GM12875 (cell line): ENCODE results near the gene ZFHX3.

Experiments
- H3K4me3 ChIP-seq: one replicate; pipeline ENCODE4 v1.5.1; 2011; ENCODE audit warnings: low read depth, low read length, control low read depth
- TF ChIP-seq, protein P1 (sequence below): IDR thresholded peaks from 2 replicates; pipeline ENCODE4 v1.5.1; 2011; ENCODE audit warnings: low read depth, mild to moderate bottlenecking, control low read depth, inconsistent platforms, low read length, moderate library complexity, borderline replicate concordance; ENCODE audit not compliant: insufficient read depth

ZFHX3 gene

DNA sequence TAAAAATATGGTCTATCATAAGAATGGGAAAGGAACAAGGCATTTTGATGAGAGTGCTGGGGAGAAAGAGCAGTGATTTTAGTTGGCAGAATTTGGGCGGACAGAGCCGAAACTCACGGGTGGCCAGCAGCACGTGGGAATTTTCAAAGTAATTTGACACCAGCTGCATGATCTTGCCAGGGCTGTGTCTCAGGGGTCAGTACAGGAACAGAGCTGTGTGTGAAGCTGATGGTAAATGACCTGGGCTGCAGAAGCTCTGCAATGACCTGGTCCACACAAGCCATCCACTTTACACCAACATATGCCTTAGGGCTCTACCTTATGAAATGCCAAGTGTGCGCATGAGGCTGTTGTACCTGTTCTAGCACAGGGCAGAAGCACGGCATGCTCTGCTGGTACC is 112.0 kb downstream of the ZFHX3 start:
- TF ChIP-seq, protein P1, sequence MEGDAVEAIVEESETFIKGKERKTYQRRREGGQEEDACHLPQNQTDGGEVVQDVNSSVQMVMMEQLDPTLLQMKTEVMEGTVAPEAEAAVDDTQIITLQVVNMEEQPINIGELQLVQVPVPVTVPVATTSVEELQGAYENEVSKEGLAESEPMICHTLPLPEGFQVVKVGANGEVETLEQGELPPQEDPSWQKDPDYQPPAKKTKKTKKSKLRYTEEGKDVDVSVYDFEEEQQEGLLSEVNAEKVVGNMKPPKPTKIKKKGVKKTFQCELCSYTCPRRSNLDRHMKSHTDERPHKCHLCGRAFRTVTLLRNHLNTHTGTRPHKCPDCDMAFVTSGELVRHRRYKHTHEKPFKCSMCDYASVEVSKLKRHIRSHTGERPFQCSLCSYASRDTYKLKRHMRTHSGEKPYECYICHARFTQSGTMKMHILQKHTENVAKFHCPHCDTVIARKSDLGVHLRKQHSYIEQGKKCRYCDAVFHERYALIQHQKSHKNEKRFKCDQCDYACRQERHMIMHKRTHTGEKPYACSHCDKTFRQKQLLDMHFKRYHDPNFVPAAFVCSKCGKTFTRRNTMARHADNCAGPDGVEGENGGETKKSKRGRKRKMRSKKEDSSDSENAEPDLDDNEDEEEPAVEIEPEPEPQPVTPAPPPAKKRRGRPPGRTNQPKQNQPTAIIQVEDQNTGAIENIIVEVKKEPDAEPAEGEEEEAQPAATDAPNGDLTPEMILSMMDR: no peak
- no peak overlapping the region for H3K4me3 ChIP-seq

DNA sequence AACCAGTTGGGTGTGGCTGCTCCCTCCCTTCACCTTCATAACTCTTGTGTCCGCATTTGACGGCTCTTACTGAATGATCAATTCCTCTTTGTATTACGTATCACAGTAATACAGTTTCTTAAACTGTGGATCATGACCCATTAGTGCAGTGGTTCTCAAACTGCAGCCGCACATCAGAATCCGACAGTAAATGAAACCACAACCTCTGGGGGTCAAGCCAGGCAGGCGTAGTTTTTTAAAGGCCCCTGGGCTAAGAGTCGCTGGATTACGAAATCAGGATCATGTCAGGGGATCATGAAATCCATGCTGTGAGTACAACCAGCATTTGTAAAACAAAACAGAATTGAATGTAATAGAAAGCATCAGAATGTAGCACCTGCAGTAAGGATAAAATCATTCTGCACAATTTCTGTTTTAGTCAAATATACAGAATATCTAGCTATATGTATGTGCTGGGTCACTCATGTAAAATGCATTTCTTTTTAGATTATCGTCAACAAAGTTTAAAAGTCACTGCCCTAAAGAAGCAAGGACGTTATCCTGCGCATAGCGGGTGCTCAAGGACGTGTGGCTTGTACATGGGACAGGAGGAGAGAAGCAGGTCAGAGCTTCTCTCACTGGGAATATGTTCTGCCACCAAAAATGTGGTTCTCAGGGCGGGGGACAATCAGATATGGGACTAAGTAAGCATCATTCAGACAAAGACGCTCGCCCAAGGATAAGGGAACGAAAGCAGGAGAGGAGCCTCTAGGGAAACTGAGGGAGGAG is 113.1 kb downstream of the ZFHX3 start:
- TF ChIP-seq, protein P1: no peak
- no peak overlapping the region for H3K4me3 ChIP-seq

DNA sequence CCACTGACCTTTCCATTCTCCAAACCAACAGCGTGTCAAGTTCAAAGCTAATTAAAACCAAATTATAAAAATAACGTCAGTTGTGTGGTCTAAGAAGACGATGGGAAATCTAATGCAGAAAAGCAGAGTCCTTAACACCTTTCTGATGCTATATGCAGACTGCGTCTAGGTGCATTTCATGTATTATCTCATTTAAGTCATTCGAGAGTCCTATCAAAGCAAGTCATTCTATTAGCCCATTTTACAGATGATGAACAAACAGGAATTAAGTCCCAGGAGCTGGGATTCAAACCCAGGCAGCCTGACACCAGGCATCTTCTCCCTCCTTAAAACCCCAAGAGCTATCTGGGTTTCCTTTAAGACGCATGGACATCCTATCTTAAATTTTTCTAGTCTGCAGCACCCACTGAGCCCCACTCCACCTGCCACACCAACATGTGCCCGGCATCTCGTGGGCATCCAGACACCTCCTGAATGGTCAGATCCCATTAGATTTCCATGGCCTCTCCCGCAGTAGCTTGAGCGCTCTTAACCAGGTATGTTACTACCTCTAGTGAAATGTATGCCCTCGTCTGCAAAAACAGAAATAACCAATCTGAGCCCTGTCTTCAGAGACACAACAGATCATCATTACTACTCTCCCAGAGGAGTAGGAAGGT is 115.1 kb downstream of the ZFHX3 start:
- TF ChIP-seq, protein P1: no peak
- no peak overlapping the region for H3K4me3 ChIP-seq

DNA sequence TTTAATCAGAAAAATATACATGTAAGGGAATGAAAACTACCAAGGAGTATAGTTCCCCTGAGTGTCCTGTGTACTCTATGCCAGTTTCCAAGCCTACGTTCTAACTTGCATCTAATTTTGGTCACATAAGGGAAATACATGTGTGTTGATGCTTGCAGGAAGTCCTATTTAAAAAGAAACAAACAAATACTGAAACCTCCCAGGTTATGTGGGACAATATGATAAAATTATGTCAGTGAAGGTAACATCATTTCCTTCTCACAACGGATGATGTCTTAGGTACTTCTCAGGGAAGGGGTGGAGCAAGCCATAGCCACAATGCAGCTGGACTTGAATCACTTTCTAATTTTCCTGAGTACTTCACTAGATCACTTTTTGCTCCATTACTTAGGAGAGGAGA is 115.9 kb downstream of the ZFHX3 start:
- no peak overlapping the region for H3K4me3 ChIP-seq
- TF ChIP-seq, protein P1: no peak

DNA sequence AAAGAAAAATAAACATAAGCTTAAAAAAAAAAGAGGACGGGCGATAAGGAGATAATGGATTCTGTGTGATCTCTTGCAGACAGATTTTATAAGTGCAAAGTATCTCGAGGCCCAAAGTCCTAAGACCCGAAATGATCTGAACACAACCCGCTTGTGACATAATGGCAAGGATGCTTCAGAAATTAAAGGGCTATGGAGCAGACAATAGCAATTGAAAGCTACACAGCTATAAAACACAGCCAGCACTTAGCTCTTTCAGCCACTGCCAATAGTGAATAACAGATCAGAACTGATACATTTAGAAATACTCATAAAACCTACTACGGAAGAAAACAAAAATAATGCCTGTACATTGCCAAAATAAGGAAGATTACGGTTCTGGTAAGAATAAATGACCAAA is 117.5 kb downstream of the ZFHX3 start:
- H3K4me3 ChIP-seq: no peak overlapping the region
- TF ChIP-seq, protein P1: no peak

DNA sequence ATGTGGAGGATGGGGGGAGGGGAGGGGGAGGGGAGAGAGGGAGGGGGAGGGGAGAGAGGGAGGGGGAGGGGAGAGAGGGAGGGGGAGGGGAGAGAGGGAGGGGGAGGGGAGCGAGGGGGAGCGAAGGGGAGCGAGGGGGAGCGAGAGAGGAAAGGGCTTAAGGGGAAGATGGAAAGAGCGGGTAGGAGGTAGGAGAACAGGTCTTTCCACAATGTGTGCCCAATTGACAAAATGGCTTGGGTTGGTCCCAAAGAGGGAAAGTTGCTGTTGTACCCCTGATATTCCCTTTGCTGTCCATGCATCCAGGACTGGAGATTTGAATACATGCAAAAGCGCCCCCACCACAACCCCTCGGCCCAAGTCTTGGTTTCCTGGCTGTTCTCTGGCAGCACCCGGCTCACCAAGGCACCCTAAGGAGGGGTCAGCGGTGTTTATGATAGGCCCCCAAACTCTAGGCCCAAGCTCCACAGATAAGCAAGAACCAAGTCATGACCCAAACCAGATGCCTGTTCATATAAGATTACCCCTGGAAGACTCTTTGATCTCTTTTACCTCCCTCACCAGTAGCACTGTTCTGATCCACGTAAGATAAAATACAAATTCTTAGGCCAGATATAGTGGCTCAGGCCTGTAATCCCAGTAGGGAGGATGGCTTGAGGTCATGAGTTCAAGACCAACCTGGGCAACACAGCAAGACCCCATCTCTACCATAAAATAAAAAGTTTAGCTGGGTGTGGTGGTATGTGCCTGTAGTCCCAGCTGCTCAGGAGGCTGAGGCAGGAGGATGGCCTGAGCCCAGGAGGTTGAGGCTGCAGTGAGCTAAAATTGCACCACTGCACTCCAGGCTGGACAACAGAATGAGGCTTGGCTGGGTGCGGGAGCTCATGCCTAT is 119.6 kb downstream of the ZFHX3 start:
- TF ChIP-seq, protein P1: no peak
- no peak overlapping the region for H3K4me3 ChIP-seq
